Measurements from ENCODE around the gene APOA4. TPM values are rescaled to one million over a fixed set of nuclear protein-coding genes. Genes with fewer than 3 reads are reported as not detected.

The APOA4 gene
- total and polyA plus RNA-seq, 2 of the 13 experiments (the other 11 are each of a cell fraction or from before 2014, with no cell fraction given), result 3.8 to 7.2 TPM

- H3K36me3 ChIP-seq (replicated peaks in 1 of 2; ENCODE audit: control insufficient read depth in 1 of 2, insufficient read depth in 2 of 2, low read length in 2 of 2), result no peaks in the 10 kb centered on the region
- no peak for FAIRE-seq
- TF ChIP-seq ZNF556 (CRISPR knock-in tag; IDR thresholded peaks at IDR 0.05; ENCODE audit: borderline replicate concordance) (no peak), CHD4 (IDR thresholded peaks at IDR 0.05; ENCODE audit: borderline replicate concordance, low read length) (0 out of 2 replicates have a peak, but pooled peaks have one; percentile 13), HNF1B (CRISPR knock-in tag; IDR thresholded peaks at IDR 0.05) (no peak), ATF2 (CRISPR knock-in tag; IDR thresholded peaks at IDR 0.05) (no peak), GRHL1 (CRISPR knock-in tag; conservative IDR thresholded peaks at IDR 0.05) (no peak), ATF7 (IDR thresholded peaks at IDR 0.05) (no peak), ATF7 (CRISPR knock-in tag; IDR thresholded peaks at IDR 0.05) (0 out of 2 replicates have a peak, but pooled peaks have one; percentile 0), ZNF331 (CRISPR knock-in tag; IDR thresholded peaks at IDR 0.05) (no peak), FLYWCH1 (CRISPR knock-in tag; IDR thresholded peaks at IDR 0.05) (no peak), ESRRA (CRISPR knock-in tag; IDR thresholded peaks at IDR 0.05; ENCODE audit: low read depth) (no peak)
- TF ChIP-seq, protein P1, sequence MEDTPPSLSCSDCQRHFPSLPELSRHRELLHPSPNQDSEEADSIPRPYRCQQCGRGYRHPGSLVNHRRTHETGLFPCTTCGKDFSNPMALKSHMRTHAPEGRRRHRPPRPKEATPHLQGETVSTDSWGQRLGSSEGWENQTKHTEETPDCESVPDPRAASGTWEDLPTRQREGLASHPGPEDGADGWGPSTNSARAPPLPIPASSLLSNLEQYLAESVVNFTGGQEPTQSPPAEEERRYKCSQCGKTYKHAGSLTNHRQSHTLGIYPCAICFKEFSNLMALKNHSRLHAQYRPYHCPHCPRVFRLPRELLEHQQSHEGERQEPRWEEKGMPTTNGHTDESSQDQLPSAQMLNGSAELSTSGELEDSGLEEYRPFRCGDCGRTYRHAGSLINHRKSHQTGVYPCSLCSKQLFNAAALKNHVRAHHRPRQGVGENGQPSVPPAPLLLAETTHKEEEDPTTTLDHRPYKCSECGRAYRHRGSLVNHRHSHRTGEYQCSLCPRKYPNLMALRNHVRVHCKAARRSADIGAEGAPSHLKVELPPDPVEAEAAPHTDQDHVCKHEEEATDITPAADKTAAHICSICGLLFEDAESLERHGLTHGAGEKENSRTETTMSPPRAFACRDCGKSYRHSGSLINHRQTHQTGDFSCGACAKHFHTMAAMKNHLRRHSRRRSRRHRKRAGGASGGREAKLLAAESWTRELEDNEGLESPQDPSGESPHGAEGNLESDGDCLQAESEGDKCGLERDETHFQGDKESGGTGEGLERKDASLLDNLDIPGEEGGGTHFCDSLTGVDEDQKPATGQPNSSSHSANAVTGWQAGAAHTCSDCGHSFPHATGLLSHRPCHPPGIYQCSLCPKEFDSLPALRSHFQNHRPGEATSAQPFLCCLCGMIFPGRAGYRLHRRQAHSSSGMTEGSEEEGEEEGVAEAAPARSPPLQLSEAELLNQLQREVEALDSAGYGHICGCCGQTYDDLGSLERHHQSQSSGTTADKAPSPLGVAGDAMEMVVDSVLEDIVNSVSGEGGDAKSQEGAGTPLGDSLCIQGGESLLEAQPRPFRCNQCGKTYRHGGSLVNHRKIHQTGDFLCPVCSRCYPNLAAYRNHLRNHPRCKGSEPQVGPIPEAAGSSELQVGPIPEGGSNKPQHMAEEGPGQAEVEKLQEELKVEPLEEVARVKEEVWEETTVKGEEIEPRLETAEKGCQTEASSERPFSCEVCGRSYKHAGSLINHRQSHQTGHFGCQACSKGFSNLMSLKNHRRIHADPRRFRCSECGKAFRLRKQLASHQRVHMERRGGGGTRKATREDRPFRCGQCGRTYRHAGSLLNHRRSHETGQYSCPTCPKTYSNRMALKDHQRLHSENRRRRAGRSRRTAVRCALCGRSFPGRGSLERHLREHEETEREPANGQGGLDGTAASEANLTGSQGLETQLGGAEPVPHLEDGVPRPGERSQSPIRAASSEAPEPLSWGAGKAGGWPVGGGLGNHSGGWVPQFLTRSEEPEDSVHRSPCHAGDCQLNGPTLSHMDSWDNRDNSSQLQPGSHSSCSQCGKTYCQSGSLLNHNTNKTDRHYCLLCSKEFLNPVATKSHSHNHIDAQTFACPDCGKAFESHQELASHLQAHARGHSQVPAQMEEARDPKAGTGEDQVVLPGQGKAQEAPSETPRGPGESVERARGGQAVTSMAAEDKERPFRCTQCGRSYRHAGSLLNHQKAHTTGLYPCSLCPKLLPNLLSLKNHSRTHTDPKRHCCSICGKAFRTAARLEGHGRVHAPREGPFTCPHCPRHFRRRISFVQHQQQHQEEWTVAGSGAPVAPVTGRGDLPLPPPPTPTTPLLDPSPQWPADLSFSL (CRISPR knock-in tag; IDR thresholded peaks at IDR 0.05), result no peak
These were observed 4.4 kb upstream of the APOA4 start for GRCh38 chr11:116827461-116827860.

More at GRCh38 chr11:116827461-116827860, 4.4 kb upstream of the APOA4 start:
- POLR2A ChIA-PET, result interaction anchor here (1.2 to 18.4 kb wide), 7 partner anchors 10 to 318 kb away, joined by 3 to 1365 read pairs (median 105); partner anchors contain the start of genes APOA1, APOA5, BUD13 and ZPR1
- H3K4me3 ChIP-seq (replicated peaks in 1 of 3; ENCODE audit: insufficient read depth in 1 of 3, low read depth in 2 of 3, low read length in 3 of 3), result peak overlapping the region in 1 of 3 experiments; percentile 59; a peak in 1 of 6 replicates
- H3K9me3 ChIP-seq (ENCODE audit: low read length), result no peaks in the 10 kb centered on the region
- H3K4me2 ChIP-seq (ENCODE audit: low read depth, low read length), result peak overlapping the region; percentile 81
- WGBS (ENCODE audit: low lambda C conversion rate), result 100% methylated on average over 1 of the region's 6 CpGs
- H3K79me2 ChIP-seq (ENCODE audit: insufficient read depth, low read length), result peaks cover 20% of the 10 kb centered on the region
- H3K9ac ChIP-seq (ENCODE audit: insufficient read depth, low read depth, low read length), result peak overlapping the region; percentile 40
- CTCF ChIA-PET (ENCODE audit: low intra/inter-chr PET ratio, low total read pairs), result interaction anchor here (3.1 kb wide), 1 partner anchor 36 kb away, joined by 21 read pairs; the partner anchor contains the start of gene APOA5
- H3K4me1 ChIP-seq (ENCODE audit: insufficient read depth, low read length), result peaks cover 93% of the 10 kb centered on the region
- H3K27me3 ChIP-seq (ENCODE audit: control insufficient read depth in 1 of 2, insufficient read depth in 2 of 2, low read length in 2 of 2), result no peaks in the 10 kb centered on the region
- in situ Hi-C loops (cut with HindIII; ENCODE audit: extremely low pct_ligation_motif_present, low pct_unique_long_range_greater_than_20kb), result no loop called here
- H4K20me1 ChIP-seq (ENCODE audit: insufficient read depth, low read length), result no peaks in the 10 kb centered on the region
- BruUV-seq (replicated peaks), result no TSS peak
- DNase-seq (ENCODE audit: low spot score) (no peak), ATAC-seq (no peak)
- peak overlapping the region; percentile 85 for H3K27ac ChIP-seq (ENCODE audit: extremely low read length, insufficient read depth, low read length)
- no peak overlapping the region for H2AFZ ChIP-seq (ENCODE audit: low read length)
- intact Hi-C loops (cut with micrococcal nuclease; ENCODE audit: unreplicated experiment), result no loop called here

Data from HepG2 (cell line).